HepG2 (cell line): ENCODE results near the gene SIRT5. TPM values are rescaled to one million over a fixed set of nuclear protein-coding genes. Genes with fewer than 3 reads are reported as not detected.

Source experiments
- ATAC-seq: fragments of 200-7000 bp; cut with Tn5 transposase; 3 replicates; pipeline ENCODE4 v1.9.1; 2020; ENCODE audit warnings: mild to moderate bottlenecking, moderate library complexity
- BruUV-seq: library from RNA; stranded (reverse); fragments of 400-500 nt; replicated peaks from 2 replicates; lab custom pipeline; 2021; lab: Mats Ljungman, UMichigan
- CTCF ChIA-PET: fragments of 300-600 bp; formaldehyde crosslinking; extraction: SDS; loops from one replicate; lab custom pipeline; 2021; ENCODE audit warnings: low total read pairs, inconsistent platforms, low intra/inter-chr PET ratio; lab: Yijun Ruan, JAX
- POLR2A ChIA-PET: fragments of 350-600 bp; sonication (Branson Sonifier 250); formaldehyde crosslinking; loops from one replicate; lab custom pipeline; 2020; ENCODE audit warnings: antibody characterized with exemption, inconsistent platforms; lab: Yijun Ruan, JAX
- DNase-seq: peaks from one replicate; pipeline ENCODE4 v3.0.0-alpha.2; 2015; ENCODE audit warnings: low spot score
- FAIRE-seq: peaks from 3 replicates; lab custom pipeline; 2011; peaks lifted over from hg19 to GRCh38; lab: Jason Lieb, UNC
- H2AFZ ChIP-seq: one replicate; pipeline ENCODE4 v1.6.1; 2011; ENCODE audit warnings: low read length, inconsistent platforms
- H3K27ac ChIP-seq: fragments of 300-600 bp; 3 replicates; pipeline ENCODE4 v1.8.0; 2011; ENCODE audit warnings: mixed run types, mild to moderate bottlenecking, mixed read lengths, low read length, inconsistent platforms; ENCODE audit not compliant: insufficient read depth; ENCODE audit errors: extremely low read length
- H3K27me3 ChIP-seq, 2 experiments: fragments of 200-600 bp in 1 of 2; 2 replicates in 1 of 2; 3 replicates in 1 of 2; pipeline versions ENCODE4 v1.6.0 to v1.8.0; 2011; ENCODE audit warnings: low read length in 2 of 2, mild to moderate bottlenecking in 2 of 2, moderate library complexity in 2 of 2, inconsistent platforms in 1 of 2; ENCODE audit not compliant: insufficient read depth in 2 of 2, control insufficient read depth in 1 of 2
- H3K36me3 ChIP-seq, 2 experiments: fragments of 200-600 bp in 1 of 2; replicated peaks in 1 of 2; 2 replicates in 1 of 2; 3 replicates in 1 of 2; pipeline versions ENCODE4 v1.5.1 to v1.8.0; 2011; ENCODE audit warnings: low read length in 2 of 2, inconsistent platforms in 1 of 2; ENCODE audit not compliant: insufficient read depth in 2 of 2, control insufficient read depth in 1 of 2
- H3K4me1 ChIP-seq: 2 replicates; pipeline ENCODE4 v1.5.1; 2012; ENCODE audit warnings: low read length, inconsistent platforms; ENCODE audit not compliant: insufficient read depth
- H3K4me2 ChIP-seq: 2 replicates; pipeline ENCODE4 v1.6.0; 2011; ENCODE audit warnings: low read depth, low read length, inconsistent platforms
- H3K4me3 ChIP-seq, 3 experiments: fragments of 200-600 bp in 1 of 3; sonication (generic), shearing (Covaris generic) in 1 of 3; replicated peaks in 1 of 3; 2 replicates each; pipeline ENCODE4 v1.5.1; 2011 to 2016; ENCODE audit warnings: low read length in 3 of 3, inconsistent platforms in 2 of 3, low read depth in 2 of 3, mild to moderate bottlenecking in 2 of 3, control low read depth in 1 of 3, mixed read lengths in 1 of 3; ENCODE audit not compliant: insufficient read depth in 1 of 3
- H3K79me2 ChIP-seq: one replicate; pipeline ENCODE4 v1.6.1; 2011; ENCODE audit warnings: low read length, inconsistent platforms; ENCODE audit not compliant: insufficient read depth
- H3K9ac ChIP-seq: 2 replicates; pipeline ENCODE4 v1.6.0; 2011; ENCODE audit warnings: mild to moderate bottlenecking, low read depth, low read length, inconsistent platforms; ENCODE audit not compliant: insufficient read depth
- H3K9me3 ChIP-seq: 2 replicates; pipeline ENCODE4 v1.5.1; 2012; ENCODE audit warnings: mild to moderate bottlenecking, low read length
- H4K20me1 ChIP-seq: 2 replicates; pipeline ENCODE4 v1.6.0; 2011; ENCODE audit warnings: inconsistent platforms, mild to moderate bottlenecking, low read length, moderate library complexity; ENCODE audit not compliant: insufficient read depth
- ASH2L ChIP-seq: fragments of 300-600, 200-600 bp; sonication (generic); IDR thresholded peaks from 2 replicates; pipeline ENCODE4 v1.7.0; 2017; ENCODE audit warnings: low read depth, mild to moderate bottlenecking, moderate library complexity, mixed read lengths, low read length; ENCODE audit not compliant: insufficient read length
- CEBPG ChIP-seq: IDR thresholded peaks from 2 replicates; pipeline ENCODE4 v1.6.1; 2016
- FOSL2 ChIP-seq: sonication (generic); formaldehyde crosslinking; IDR thresholded peaks from 2 replicates; pipeline ENCODE4 v1.4.0; 2020; ENCODE audit warnings: missing genetic modification reagents
- GABPB1 ChIP-seq: IDR thresholded peaks from 2 replicates; pipeline ENCODE4 v1.6.1; 2016; ENCODE audit warnings: mild to moderate bottlenecking, missing genetic modification reagents, moderate library complexity, missing compliant biosample characterization
- MED13 ChIP-seq: sonication (generic); formaldehyde crosslinking; IDR thresholded peaks from 2 replicates; pipeline ENCODE4 v1.5.0; 2020; ENCODE audit warnings: missing genetic modification reagents
- MEIS1 ChIP-seq: sonication (generic); formaldehyde crosslinking; IDR thresholded peaks from 2 replicates; pipeline ENCODE4 v1.9.0; 2021; ENCODE audit warnings: mild to moderate bottlenecking, missing genetic modification reagents, moderate library complexity, borderline replicate concordance
- MYC ChIP-seq: sonication (generic); formaldehyde crosslinking; IDR thresholded peaks from 2 replicates; pipeline ENCODE4 v1.9.0; 2021; ENCODE audit warnings: missing genetic modification reagents, borderline replicate concordance
- NR2F2 ChIP-seq: IDR thresholded peaks from 2 replicates; pipeline ENCODE4 v1.6.1; 2012; ENCODE audit warnings: low read depth, inconsistent platforms, borderline replicate concordance
- PPARG ChIP-seq: conservative IDR thresholded peaks from 2 replicates; pipeline ENCODE4 v1.6.1; 2016; ENCODE audit warnings: missing biosample characterization, missing genetic modification reagents
- RFXAP ChIP-seq: sonication (generic); formaldehyde crosslinking; IDR thresholded peaks from 2 replicates; pipeline ENCODE4 v1.4.0; 2020; ENCODE audit warnings: missing genetic modification reagents, borderline replicate concordance
- RXRB ChIP-seq: IDR thresholded peaks from 2 replicates; pipeline ENCODE4 v1.6.1; 2016; ENCODE audit warnings: borderline replicate concordance, missing genetic modification reagents, missing compliant biosample characterization
- ZFP82 ChIP-seq: sonication (generic); formaldehyde crosslinking; IDR thresholded peaks from 2 replicates; pipeline ENCODE4 v1.5.1; 2020; ENCODE audit warnings: mild to moderate bottlenecking, missing genetic modification reagents, borderline replicate concordance
- ZFX ChIP-seq: sonication (generic); formaldehyde crosslinking; IDR thresholded peaks from 2 replicates; pipeline ENCODE4 v1.4.0; 2020; ENCODE audit warnings: mild to moderate bottlenecking, low read depth, missing genetic modification reagents, moderate library complexity
- ZNF317 ChIP-seq: sonication (generic); formaldehyde crosslinking; IDR thresholded peaks from 2 replicates; pipeline ENCODE4 v1.5.0; 2020; ENCODE audit warnings: mild to moderate bottlenecking, missing genetic modification reagents
- ZNF703 ChIP-seq: sonication (generic); formaldehyde crosslinking; IDR thresholded peaks from 2 replicates; pipeline ENCODE4 v1.5.1; 2020; ENCODE audit warnings: missing genetic modification reagents, mild to moderate bottlenecking, moderate library complexity, borderline replicate concordance
- ZNF83 ChIP-seq: sonication (generic); formaldehyde crosslinking; IDR thresholded peaks from 2 replicates; pipeline ENCODE4 v1.4.0; 2020; ENCODE audit warnings: missing genetic modification reagents, mild to moderate bottlenecking, borderline replicate concordance
- WGBS: methylation state at CpG from one replicate; pipeline ENCODE4 v1.1.6; 2017; ENCODE audit warnings: low lambda C conversion rate; 5-methylcytosine and 5-hydroxymethylcytosine counted together
- in situ Hi-C: cut with HindIII; loops from 2 replicates; pipeline ENCODE4 v1.10.0; 2017; ENCODE audit warnings: low pct_unique_long_range_greater_than_20kb; ENCODE audit not compliant: extremely low pct_ligation_motif_present
- intact Hi-C: fragments of 100-400 bp; cut with micrococcal nuclease; formaldehyde crosslinking; loops from one replicate; pipeline ENCODE4 v1.10.0; 2022; ENCODE audit not compliant: unreplicated experiment
- polyA plus RNA-seq, 8 experiments: library from polyadenylated mRNA; depleted of rRNA in 3 of 8; stranded (reverse) in 7 of 8; unstranded in 1 of 8; fragments of >200 nt; fragmentation: Illumina TruSeq in 4 of 8; extraction: Trizol in 4 of 8; gene quantifications; 2 replicates each; pipeline versions ENCODE4 v1.2.1 to v1.2.3, GENCODE V29; 2011 to 2016; ENCODE audit warnings: low read depth in 4 of 8, missing spikeins in 1 of 8, mixed read lengths in 1 of 8; ENCODE audit not compliant: insufficient read depth in 1 of 8
- total RNA-seq, 5 experiments: library from RNA; depleted of rRNA; stranded (reverse); fragments of >200 nt; fragmentation: Illumina TruSeq; extraction: Trizol; gene quantifications; 2 replicates each; pipeline ENCODE4 v1.2.3, GENCODE V29; 2016; ENCODE audit warnings: low read depth in 1 of 5
- TF ChIP-seq, protein P1 (sequence below): IDR thresholded peaks from 2 replicates; pipeline ENCODE4 v1.6.1; 2016
- TF ChIP-seq, protein P2 (sequence below): sonication (generic); formaldehyde crosslinking; IDR thresholded peaks from 2 replicates; pipeline ENCODE4 v1.4.0; 2020; ENCODE audit warnings: missing genetic modification reagents
- TF ChIP-seq, protein P3 (sequence below): sonication (generic); formaldehyde crosslinking; IDR thresholded peaks from 2 replicates; pipeline ENCODE4 v1.8.1; 2023; ENCODE audit warnings: mild to moderate bottlenecking, inconsistent platforms, moderate library complexity, missing genetic modification reagents, borderline replicate concordance

SIRT5 gene
- total and polyA plus RNA-seq, 2 of the 13 experiments (the other 11 are each of a cell fraction or from before 2014, with no cell fraction given), result 14.1 to 16.6 TPM

DNA sequence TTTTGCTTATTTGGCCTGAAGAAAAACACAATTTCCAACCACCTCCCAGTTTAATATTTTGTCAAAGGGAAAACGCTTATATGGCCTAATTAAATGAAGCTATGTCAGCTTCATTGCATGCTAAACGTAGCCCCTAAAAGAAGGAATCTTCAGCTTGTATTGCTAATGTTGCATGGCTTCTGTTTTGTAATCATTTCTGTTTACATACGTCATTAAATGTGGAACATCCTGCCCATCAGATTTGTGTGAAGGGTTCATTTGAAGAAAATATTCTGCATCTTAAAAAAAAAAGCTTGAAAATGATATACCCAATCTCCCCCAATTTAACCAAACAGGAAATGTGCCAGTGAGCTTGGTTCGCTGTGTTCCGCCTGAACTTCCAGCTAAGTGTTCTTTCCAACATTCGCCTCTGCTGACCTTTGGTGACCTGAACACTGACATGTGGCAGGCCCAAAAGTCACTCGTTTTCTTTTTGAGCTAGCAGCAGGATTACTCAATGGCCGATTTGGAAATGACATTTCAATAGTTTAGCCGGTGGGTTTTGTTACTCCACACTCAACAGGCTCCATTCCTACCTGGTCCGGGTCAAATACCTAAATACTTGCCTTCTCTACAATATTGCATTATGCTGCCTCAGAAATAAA, 12.7 kb upstream of the SIRT5 start:
- Histone ChIP-seq H3K9ac (0 out of 2 replicates have a peak overlapping the region, but pooled peaks have one; percentile 2), H4K20me1 (no peaks in the 10 kb centered on the region), H3K9me3 (no peaks in the 10 kb centered on the region), H2AFZ (no peak overlapping the region), H3K79me2 (no peaks in the 10 kb centered on the region), H3K4me3 (peak overlapping the region in 2 of 3 experiments; percentile 15 to 17; a peak in 3 of 6 replicates), H3K4me1 (peaks cover 53% of the 10 kb centered on the region), H3K4me2 (peak overlapping the region; percentile 68), H3K36me3 (no peaks in the 10 kb centered on the region), H3K27me3 (no peaks in the 10 kb centered on the region; a peak in 1 of 5 replicates), H3K27ac (peak overlapping the region; percentile 64)
- DNase-seq (peak; percentile 80), FAIRE-seq (peak; percentile 50), ATAC-seq (peak; percentile 78)
- BruUV-seq, result no TSS peak
- ChIA-PET POLR2A (interaction anchor here (0.7 to 4.4 kb wide), 5 partner anchors 12 to 233 kb away, joined by 3 to 62 read pairs (median 8); partner anchors contain the start of genes NOL7, SIRT5 and TBC1D7), CTCF (no interaction called here)
- WGBS, result 7% methylated on average over 10 of the region's 10 CpGs
- in situ Hi-C loops, result no loop called here
- intact Hi-C loops, result loop anchor here (1.0 kb wide), 1 partner anchor 206 kb away; no protein-coding TSS in a partner anchor
- TF ChIP-seq GABPB1 (CRISPR knock-in tag) (peak; percentile 15; the same call in 1 of the 2 replicates), ZNF317 (CRISPR knock-in tag) (peak; percentile 76; the same call in 1 of the 2 replicates), MYC (peak; percentile 57; the same call in 1 of the 2 replicates), PPARG (CRISPR knock-in tag) (peak; percentile 27; the same call in 1 of the 2 replicates), NR2F2 (peak; percentile 87), ASH2L (peak; percentile 58), MEIS1 (CRISPR knock-in tag) (no peak), CEBPG (peak; percentile 84), RXRB (CRISPR knock-in tag) (peak; percentile 62; the same call in 1 of the 2 replicates), ZNF703 (CRISPR knock-in tag) (no peak), ZFP82 (CRISPR knock-in tag) (no peak), ZNF83 (CRISPR knock-in tag) (no peak), MED13 (no peak), ZFX (CRISPR knock-in tag) (peak; percentile 56), RFXAP (CRISPR knock-in tag) (0 out of 2 replicates have a peak, but pooled peaks have one; percentile 33), FOSL2 (peak; percentile 33; the same call in 1 of the 2 replicates)
- TF ChIP-seq, protein P1, sequence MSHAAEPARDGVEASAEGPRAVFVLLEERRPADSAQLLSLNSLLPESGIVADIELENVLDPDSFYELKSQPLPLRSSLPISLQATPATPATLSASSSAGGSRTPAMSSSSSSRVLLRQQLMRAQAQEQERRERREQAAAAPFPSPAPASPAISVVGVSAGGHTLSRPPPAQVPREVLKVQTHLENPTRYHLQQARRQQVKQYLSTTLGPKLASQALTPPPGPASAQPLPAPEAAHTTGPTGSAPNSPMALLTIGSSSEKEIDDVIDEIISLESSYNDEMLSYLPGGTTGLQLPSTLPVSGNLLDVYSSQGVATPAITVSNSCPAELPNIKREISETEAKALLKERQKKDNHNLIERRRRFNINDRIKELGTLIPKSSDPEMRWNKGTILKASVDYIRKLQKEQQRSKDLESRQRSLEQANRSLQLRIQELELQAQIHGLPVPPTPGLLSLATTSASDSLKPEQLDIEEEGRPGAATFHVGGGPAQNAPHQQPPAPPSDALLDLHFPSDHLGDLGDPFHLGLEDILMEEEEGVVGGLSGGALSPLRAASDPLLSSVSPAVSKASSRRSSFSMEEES (CRISPR knock-in tag), result 0 out of 2 replicates have a peak, but pooled peaks have one; percentile 21
- TF ChIP-seq, protein P2, sequence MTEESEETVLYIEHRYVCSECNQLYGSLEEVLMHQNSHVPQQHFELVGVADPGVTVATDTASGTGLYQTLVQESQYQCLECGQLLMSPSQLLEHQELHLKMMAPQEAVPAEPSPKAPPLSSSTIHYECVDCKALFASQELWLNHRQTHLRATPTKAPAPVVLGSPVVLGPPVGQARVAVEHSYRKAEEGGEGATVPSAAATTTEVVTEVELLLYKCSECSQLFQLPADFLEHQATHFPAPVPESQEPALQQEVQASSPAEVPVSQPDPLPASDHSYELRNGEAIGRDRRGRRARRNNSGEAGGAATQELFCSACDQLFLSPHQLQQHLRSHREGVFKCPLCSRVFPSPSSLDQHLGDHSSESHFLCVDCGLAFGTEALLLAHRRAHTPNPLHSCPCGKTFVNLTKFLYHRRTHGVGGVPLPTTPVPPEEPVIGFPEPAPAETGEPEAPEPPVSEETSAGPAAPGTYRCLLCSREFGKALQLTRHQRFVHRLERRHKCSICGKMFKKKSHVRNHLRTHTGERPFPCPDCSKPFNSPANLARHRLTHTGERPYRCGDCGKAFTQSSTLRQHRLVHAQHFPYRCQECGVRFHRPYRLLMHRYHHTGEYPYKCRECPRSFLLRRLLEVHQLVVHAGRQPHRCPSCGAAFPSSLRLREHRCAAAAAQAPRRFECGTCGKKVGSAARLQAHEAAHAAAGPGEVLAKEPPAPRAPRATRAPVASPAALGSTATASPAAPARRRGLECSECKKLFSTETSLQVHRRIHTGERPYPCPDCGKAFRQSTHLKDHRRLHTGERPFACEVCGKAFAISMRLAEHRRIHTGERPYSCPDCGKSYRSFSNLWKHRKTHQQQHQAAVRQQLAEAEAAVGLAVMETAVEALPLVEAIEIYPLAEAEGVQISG (CRISPR knock-in tag), result peak; percentile 56
- TF ChIP-seq, protein P3, sequence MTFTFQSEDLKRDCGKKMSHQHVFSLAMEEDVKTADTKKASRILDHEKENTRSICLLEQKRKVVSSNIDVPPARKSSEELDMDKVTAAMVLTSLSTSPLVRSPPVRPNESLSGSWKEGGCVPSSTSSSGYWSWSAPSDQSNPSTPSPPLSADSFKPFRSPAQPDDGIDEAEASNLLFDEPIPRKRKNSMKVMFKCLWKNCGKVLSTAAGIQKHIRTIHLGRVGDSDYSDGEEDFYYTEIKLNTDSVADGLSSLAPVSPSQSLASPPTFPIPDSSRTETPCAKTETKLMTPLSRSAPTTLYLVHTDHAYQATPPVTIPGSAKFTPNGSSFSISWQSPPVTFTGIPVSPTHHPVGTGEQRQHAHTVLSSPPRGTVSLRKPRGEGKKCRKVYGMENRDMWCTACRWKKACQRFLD, result no peak
